ENCODE measurements around the gene CACNA2D2. TPM values are rescaled to one million over a fixed set of nuclear protein-coding genes. Genes with fewer than 3 reads are reported as not detected.

Gene CACNA2D2
- total RNA-seq, 1 donor from 2014 or later: 4.3 TPM

DNA sequence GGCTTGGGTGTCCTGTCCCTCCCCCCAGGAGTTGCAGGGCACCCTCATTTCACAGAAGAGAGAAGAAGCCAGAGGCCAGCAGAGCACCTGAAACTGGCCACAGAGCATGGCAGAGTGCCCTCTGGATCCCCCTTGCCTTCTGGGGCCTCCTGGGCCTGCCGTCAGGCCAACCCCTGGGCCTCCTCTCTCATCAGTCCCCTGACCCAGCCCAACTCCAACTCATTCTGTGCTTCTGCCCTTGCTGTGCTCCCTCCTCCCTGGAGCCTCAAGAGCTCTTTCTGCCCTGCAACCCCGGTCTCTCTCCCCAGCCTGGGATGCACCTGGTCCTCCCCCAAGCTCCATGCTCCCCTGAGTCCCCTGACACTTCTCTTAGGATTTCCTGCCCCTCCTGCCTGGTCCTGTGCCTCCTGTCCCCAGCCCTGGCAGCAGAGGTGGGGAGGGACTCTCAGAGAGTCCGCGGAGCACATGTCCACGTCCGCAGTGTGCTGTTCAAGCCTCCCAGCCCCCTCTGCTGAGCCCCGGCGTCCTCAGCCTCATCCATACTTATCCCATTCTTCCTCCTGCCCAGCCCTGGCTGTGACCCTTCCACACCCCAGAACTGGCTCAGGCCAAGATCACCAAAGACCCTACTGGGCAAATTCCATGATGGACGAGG, 30.5 kb upstream of the CACNA2D2 start:
- Mint-ChIP-seq H3K27me3 (ENCODE audit: insufficient read depth, low read depth) (peaks cover 27% of the 10 kb centered on the region), H3K4me3 (no peak overlapping the region), H3K27ac (peak overlapping the region; percentile 48), H3K4me1 (peaks cover 56% of the 10 kb centered on the region), H3K9me3 (no peaks in the 10 kb centered on the region), H3K36me3 (peaks cover 1% of the 10 kb centered on the region)
- TF ChIP-seq, protein P1, sequence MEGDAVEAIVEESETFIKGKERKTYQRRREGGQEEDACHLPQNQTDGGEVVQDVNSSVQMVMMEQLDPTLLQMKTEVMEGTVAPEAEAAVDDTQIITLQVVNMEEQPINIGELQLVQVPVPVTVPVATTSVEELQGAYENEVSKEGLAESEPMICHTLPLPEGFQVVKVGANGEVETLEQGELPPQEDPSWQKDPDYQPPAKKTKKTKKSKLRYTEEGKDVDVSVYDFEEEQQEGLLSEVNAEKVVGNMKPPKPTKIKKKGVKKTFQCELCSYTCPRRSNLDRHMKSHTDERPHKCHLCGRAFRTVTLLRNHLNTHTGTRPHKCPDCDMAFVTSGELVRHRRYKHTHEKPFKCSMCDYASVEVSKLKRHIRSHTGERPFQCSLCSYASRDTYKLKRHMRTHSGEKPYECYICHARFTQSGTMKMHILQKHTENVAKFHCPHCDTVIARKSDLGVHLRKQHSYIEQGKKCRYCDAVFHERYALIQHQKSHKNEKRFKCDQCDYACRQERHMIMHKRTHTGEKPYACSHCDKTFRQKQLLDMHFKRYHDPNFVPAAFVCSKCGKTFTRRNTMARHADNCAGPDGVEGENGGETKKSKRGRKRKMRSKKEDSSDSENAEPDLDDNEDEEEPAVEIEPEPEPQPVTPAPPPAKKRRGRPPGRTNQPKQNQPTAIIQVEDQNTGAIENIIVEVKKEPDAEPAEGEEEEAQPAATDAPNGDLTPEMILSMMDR (IDR thresholded peaks at IDR 0.05): no peak
- TF ChIP-seq EZH2 (IDR thresholded peaks at IDR 0.05) (no peak), EZH2phosphoT487 (IDR thresholded peaks at IDR 0.05) (no peak)
- H3K27me3 ChIP-seq: peaks cover 20% of the 10 kb centered on the region
- no peaks in the 10 kb centered on the region for H4K20me1 ChIP-seq (ENCODE audit: low read depth)
- peak overlapping the region; percentile 12 for H3K4me2 ChIP-seq
- peaks cover 26% of the 10 kb centered on the region for H3K4me1 ChIP-seq
- DNase-seq (ENCODE audit: low spot score): no peak
- H3K9ac ChIP-seq: no peak overlapping the region
- no peak overlapping the region for H2AFZ ChIP-seq (replicated peaks)
- H3K9me3 ChIP-seq (ENCODE audit: low read depth): no peaks in the 10 kb centered on the region
- H3K4me3 ChIP-seq: no peak overlapping the region
- no peaks in the 10 kb centered on the region for H3K36me3 ChIP-seq
- no peaks in the 10 kb centered on the region for H3K79me2 ChIP-seq (ENCODE audit: low read depth)
- H3K27ac ChIP-seq: no peak overlapping the region
- peaks cover 7% of the 10 kb centered on the region for H3F3A ChIP-seq (ENCODE audit: low read depth)

DNA sequence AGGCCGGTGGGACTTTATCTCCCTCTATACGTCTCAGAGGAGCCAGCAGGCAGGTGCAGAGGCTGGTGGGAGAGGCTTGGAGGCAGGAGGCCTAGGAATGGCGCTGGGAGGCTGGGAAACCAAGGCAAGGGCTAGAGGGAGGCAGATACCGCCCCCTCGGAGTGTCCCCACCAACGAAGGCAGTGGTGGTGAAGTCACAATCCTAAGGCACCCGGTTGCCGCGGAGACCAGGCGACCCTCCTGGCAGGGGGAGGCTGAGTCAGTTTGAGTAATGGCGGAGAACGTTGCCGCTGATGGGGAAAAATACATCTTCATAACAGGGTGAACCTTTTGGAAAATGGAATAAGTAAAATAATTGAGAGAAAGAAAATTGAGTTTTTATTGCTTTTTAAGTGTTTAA, 29.9 kb upstream of the CACNA2D2 start:
- Histone ChIP-seq H3K36me3 (no peaks in the 10 kb centered on the region), H3K9me3 (ENCODE audit: low read depth) (no peaks in the 10 kb centered on the region), H3F3A (ENCODE audit: low read depth) (peaks cover under 1% of the 10 kb centered on the region), H3K79me2 (ENCODE audit: low read depth) (no peaks in the 10 kb centered on the region), H2AFZ (replicated peaks) (no peak overlapping the region), H3K27ac (no peak overlapping the region), H3K4me2 (peak overlapping the region; percentile 12), H3K27me3 (peaks cover 20% of the 10 kb centered on the region), H3K4me3 (no peak overlapping the region), H3K4me1 (peaks cover 20% of the 10 kb centered on the region), H4K20me1 (ENCODE audit: low read depth) (no peaks in the 10 kb centered on the region), H3K9ac (no peak overlapping the region)
- H3K4me1 Mint-ChIP-seq: peaks cover 50% of the 10 kb centered on the region
- H3K4me3 Mint-ChIP-seq: peak overlapping the region; percentile 60
- peak; percentile 26 for DNase-seq (ENCODE audit: low spot score)
- H3K27ac Mint-ChIP-seq: peak overlapping the region; percentile 80
- H3K9me3 Mint-ChIP-seq: no peaks in the 10 kb centered on the region
- TF ChIP-seq, protein P1 (IDR thresholded peaks at IDR 0.05): no peak
- TF ChIP-seq EZH2phosphoT487 (IDR thresholded peaks at IDR 0.05): no peak
- TF ChIP-seq EZH2 (IDR thresholded peaks at IDR 0.05): no peak
- H3K27me3 Mint-ChIP-seq (ENCODE audit: insufficient read depth, low read depth): peaks cover 27% of the 10 kb centered on the region
- peaks cover 1% of the 10 kb centered on the region for H3K36me3 Mint-ChIP-seq

DNA sequence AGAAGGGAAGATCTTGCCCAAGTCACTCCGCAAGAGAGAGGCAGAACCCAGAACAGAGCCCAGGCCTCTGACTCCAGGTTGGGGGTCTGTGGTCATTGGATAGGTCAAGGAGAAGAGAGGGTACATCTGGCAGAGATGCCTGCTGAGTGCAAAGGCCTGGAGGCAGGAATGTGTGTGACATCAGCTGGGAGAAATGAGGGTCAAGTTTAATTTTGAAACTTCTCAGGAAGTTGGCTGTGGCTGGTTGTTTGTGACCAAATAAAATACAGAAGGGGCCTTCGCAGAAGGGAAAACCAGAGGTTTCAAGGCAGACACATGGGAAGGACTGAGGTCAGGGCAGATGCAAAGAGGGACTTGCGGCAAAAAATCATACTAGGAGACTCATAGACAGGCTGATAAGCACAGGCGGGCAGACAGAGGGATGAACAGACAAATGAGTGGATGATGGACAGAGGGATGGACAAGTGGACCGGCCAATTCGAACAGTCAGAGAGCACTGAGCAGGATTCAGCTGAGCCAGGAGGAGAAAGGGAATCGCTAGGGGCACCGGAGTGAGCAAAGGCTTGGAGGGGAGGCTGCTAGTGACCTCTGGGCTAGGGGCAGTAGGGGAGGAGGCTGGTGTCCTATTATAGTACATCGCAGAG, 28.8 kb upstream of the CACNA2D2 start:
- TF ChIP-seq, protein P1 (IDR thresholded peaks at IDR 0.05): no peak
- no peak for TF ChIP-seq EZH2 (IDR thresholded peaks at IDR 0.05)
- no peak for TF ChIP-seq EZH2phosphoT487 (IDR thresholded peaks at IDR 0.05)
- Mint-ChIP-seq H3K4me3 (peak overlapping the region; percentile 3), H3K27ac (peak overlapping the region; percentile 18), H3K27me3 (ENCODE audit: insufficient read depth, low read depth) (peaks cover 23% of the 10 kb centered on the region), H3K4me1 (peaks cover 44% of the 10 kb centered on the region), H3K36me3 (peaks cover 1% of the 10 kb centered on the region), H3K9me3 (no peaks in the 10 kb centered on the region)
- no peak overlapping the region for H3K9ac ChIP-seq
- no peak for DNase-seq (ENCODE audit: low spot score)
- H3K79me2 ChIP-seq (ENCODE audit: low read depth): no peaks in the 10 kb centered on the region
- no peak overlapping the region for H3K4me3 ChIP-seq
- H3K27ac ChIP-seq: no peak overlapping the region
- H3K4me1 ChIP-seq: peaks cover 19% of the 10 kb centered on the region
- no peaks in the 10 kb centered on the region for H4K20me1 ChIP-seq (ENCODE audit: low read depth)
- no peaks in the 10 kb centered on the region for H3K9me3 ChIP-seq (ENCODE audit: low read depth)
- H3K36me3 ChIP-seq: no peaks in the 10 kb centered on the region
- peaks cover 20% of the 10 kb centered on the region for H3K27me3 ChIP-seq
- H2AFZ ChIP-seq (replicated peaks): no peak overlapping the region
- no peaks in the 10 kb centered on the region for H3F3A ChIP-seq (ENCODE audit: low read depth)
- no peak overlapping the region for H3K4me2 ChIP-seq

Measured in neural progenitor cell (in vitro differentiated cells).